Endothelial cell of umbilical vein (primary cell): ENCODE data around the gene SLC18B1. TPM values are rescaled to one million over a fixed set of nuclear protein-coding genes. Genes with fewer than 3 reads are reported as not detected.

ENCODE experiments used
- BruUV-seq: library from RNA; stranded (reverse); fragments of 400-500 nt; replicated peaks from 2 replicates; lab custom pipeline; 2021; lab: Mats Ljungman, UMichigan
- CTCF ChIA-PET: fragments of 300-600, 350-600 bp; sonication (Branson Sonifier 250); formaldehyde crosslinking; loops from one replicate; lab custom pipeline; 2021; ENCODE audit warnings: antibody characterized with exemption, inconsistent platforms; lab: Charles Lee
- POLR2A ChIA-PET: fragments of 300-600, 350-600 bp; sonication (Branson Sonifier 250); formaldehyde crosslinking; loops from one replicate; lab custom pipeline; 2021; ENCODE audit warnings: antibody characterized with exemption, inconsistent platforms; lab: Charles Lee
- DNase-seq: peaks from one replicate; pipeline ENCODE4 v3.0.0-alpha.2; 2011; ENCODE audit warnings: low read depth, low spot score
- FAIRE-seq: peaks from 2 replicates; lab custom pipeline; 2011; peaks lifted over from hg19 to GRCh38; lab: Jason Lieb, UNC
- H2AFZ ChIP-seq: 2 replicates; pipeline ENCODE4 v1.6.0; 2012; ENCODE audit warnings: low read depth, low read length, control low read depth, inconsistent platforms
- H3K27ac ChIP-seq: 2 replicates; pipeline ENCODE4 v1.5.1; 2011; ENCODE audit warnings: low read depth, mild to moderate bottlenecking, control low read depth, low read length, moderate library complexity; ENCODE audit not compliant: insufficient read depth
- H3K27me3 ChIP-seq, 2 experiments: 2 replicates each; pipeline versions ENCODE4 v1.6.0 to v1.6.1; 2011; ENCODE audit warnings: low read length in 2 of 2, mixed read lengths in 1 of 2; ENCODE audit not compliant: control insufficient read depth in 2 of 2, insufficient read depth in 2 of 2
- H3K36me3 ChIP-seq, 2 experiments: 2 replicates in 1 of 2; 3 replicates in 1 of 2; pipeline ENCODE4 v1.5.1; 2011; ENCODE audit warnings: low read length in 2 of 2, mild to moderate bottlenecking in 1 of 2, moderate library complexity in 1 of 2; ENCODE audit not compliant: control insufficient read depth in 2 of 2, insufficient read depth in 2 of 2; ENCODE audit errors: extremely low read depth in 1 of 2
- H3K4me1 ChIP-seq: 3 replicates; pipeline ENCODE4 v1.5.1; 2011; ENCODE audit warnings: mild to moderate bottlenecking, low read length; ENCODE audit not compliant: control insufficient read depth, insufficient read depth; ENCODE audit errors: extremely low read depth
- H3K4me2 ChIP-seq: 2 replicates; pipeline ENCODE4 v1.6.1; 2011; ENCODE audit warnings: low read length, control low read depth, mixed read lengths; ENCODE audit not compliant: insufficient read depth
- H3K4me3 ChIP-seq, 3 experiments: fragments of 200-600 bp in 1 of 3; sonication (generic), shearing (Covaris generic) in 1 of 3; replicated peaks in 1 of 3; 2 replicates each; pipeline ENCODE4 v1.5.1; 2011 to 2016; ENCODE audit warnings: control low read depth in 3 of 3, low read length in 3 of 3, mild to moderate bottlenecking in 2 of 3, inconsistent platforms in 1 of 3, low read depth in 1 of 3, moderate library complexity in 1 of 3; ENCODE audit not compliant: insufficient read depth in 1 of 3
- H3K79me2 ChIP-seq: 2 replicates; pipeline ENCODE4 v1.6.0; 2012; ENCODE audit warnings: low read length, inconsistent platforms; ENCODE audit not compliant: control insufficient read depth, insufficient read depth
- H3K9ac ChIP-seq: replicated peaks from 2 replicates; pipeline ENCODE3; 2011; ENCODE audit warnings: low read length, control low read depth; ENCODE audit not compliant: insufficient read depth; ENCODE audit errors: extremely low read depth
- H3K9me1 ChIP-seq: replicated peaks from 3 replicates; pipeline ENCODE4 v1.6.0; 2011; ENCODE audit warnings: mild to moderate bottlenecking, low read length; ENCODE audit not compliant: control insufficient read depth, insufficient read depth; ENCODE audit errors: extremely low read depth
- H3K9me3 ChIP-seq: replicated peaks from 2 replicates; pipeline ENCODE4 v1.5.1; 2012; ENCODE audit warnings: low read length, inconsistent platforms; ENCODE audit not compliant: control insufficient read depth, insufficient read depth
- H4K20me1 ChIP-seq: replicated peaks from 2 replicates; pipeline ENCODE3; 2011; ENCODE audit warnings: mild to moderate bottlenecking, low read length; ENCODE audit not compliant: control insufficient read depth, insufficient read depth; ENCODE audit errors: extremely low read depth
- CTCF ChIP-seq, 2 donors: IDR thresholded peaks; 1 replicate in 1 of 2; 2 replicates in 1 of 2; pipeline ENCODE4 v1.5.1; 2011; ENCODE audit warnings: low read length in 2 of 2, mild to moderate bottlenecking in 2 of 2, moderate library complexity in 2 of 2, control low read depth in 1 of 2, inconsistent platforms in 1 of 2, low read depth in 1 of 2; ENCODE audit not compliant: insufficient read depth in 1 of 2; ENCODE audit errors: extremely low read depth in 1 of 2
- EZH2 ChIP-seq: IDR thresholded peaks from 2 replicates; pipeline ENCODE4 v1.6.1; 2012; ENCODE audit warnings: borderline replicate concordance, low read depth, mild to moderate bottlenecking, moderate library complexity, low read length, inconsistent platforms; ENCODE audit not compliant: severe bottlenecking
- FOS ChIP-seq: IDR thresholded peaks from 2 replicates; pipeline ENCODE4 v1.6.1; 2011; ENCODE audit warnings: mild to moderate bottlenecking, low read length, moderate library complexity, borderline replicate concordance; ENCODE audit not compliant: insufficient read depth
- GATA2 ChIP-seq: IDR thresholded peaks from 2 replicates; pipeline ENCODE4 v1.7.0; 2011; ENCODE audit warnings: low read depth, mild to moderate bottlenecking, moderate library complexity, mixed read lengths, low read length; ENCODE audit not compliant: insufficient read length, insufficient read depth
- JUN ChIP-seq: IDR thresholded peaks from 2 replicates; pipeline ENCODE4 v1.6.1; 2011; ENCODE audit warnings: borderline replicate concordance, low read depth; ENCODE audit not compliant: insufficient read length, insufficient read depth
- MAX ChIP-seq: IDR thresholded peaks from 2 replicates; pipeline ENCODE4 v1.6.1; 2011; ENCODE audit not compliant: insufficient read depth, insufficient read length
- MYC ChIP-seq: IDR thresholded peaks from one replicate; pipeline ENCODE4 v1.6.1; 2011; ENCODE audit warnings: mild to moderate bottlenecking, low read depth, low read length
- POLR2A ChIP-seq: IDR thresholded peaks from 2 replicates; pipeline ENCODE4 v1.6.1; 2012; ENCODE audit warnings: low read depth, mild to moderate bottlenecking, control low read depth, low read length
- POLR2AphosphoS5 ChIP-seq: IDR thresholded peaks from 2 replicates; pipeline ENCODE4 v1.6.1; 2012; ENCODE audit warnings: low read depth, mild to moderate bottlenecking, control low read depth, low read length, moderate library complexity; ENCODE audit not compliant: insufficient read depth
- dilution Hi-C: fragments of 300-500 bp; cut with MboI; formaldehyde crosslinking; loops from one replicate; pipeline ENCODE4 v1.15.0; 2019; ENCODE audit warnings: low sequenced_read_pairs; ENCODE audit not compliant: extremely low pct_ligation_motif_present
- intact Hi-C: fragments of 100-400 bp; cut with micrococcal nuclease; formaldehyde crosslinking; loops from one replicate; pipeline ENCODE4 v1.10.0; 2022
- polyA plus RNA-seq, 4 experiments: library from polyadenylated mRNA; depleted of rRNA in 3 of 4; stranded (reverse) in 3 of 4; unstranded in 1 of 4; fragments of >200 nt; gene quantifications; 2 replicates each; pipeline versions ENCODE4 v1.2.1 to v1.2.3, GENCODE V29; 2011 to 2012; ENCODE audit warnings: missing spikeins in 1 of 4
- total RNA-seq: library from RNA; stranded (reverse); gene quantifications from 2 replicates; pipeline ENCODE4 v1.2.3, GENCODE V29; 2021

Gene SLC18B1
- total and polyA plus RNA-seq, 2 donors (not counting 3 experiments of a cell fraction or from before 2014, with no cell fraction given): 8.4 to 9.2 TPM

- peaks cover 20% of the 10 kb centered on the region for H3K4me1 ChIP-seq
- H3K27me3 ChIP-seq: no peaks in the 10 kb centered on the region
- no peaks in the 10 kb centered on the region for H4K20me1 ChIP-seq
- no peaks in the 10 kb centered on the region for H3K36me3 ChIP-seq
- ChIA-PET CTCF (interaction anchor here (1.0 kb wide), 1 partner anchor 11 kb away, joined by 4 read pairs; no protein-coding TSS in a partner anchor), POLR2A (no interaction called here)
- BruUV-seq: no TSS peak
- dilution Hi-C loops (no loop called here), intact Hi-C loops (loop anchor here (10.0 kb wide), 1 partner anchor 428 kb away; no protein-coding TSS in a partner anchor)
- no peak overlapping the region for H3K27ac ChIP-seq
- TF ChIP-seq POLR2AphosphoS5: no peak
- no peak for TF ChIP-seq FOS
- TF ChIP-seq MYC: no peak
- no peak for TF ChIP-seq JUN
- TF ChIP-seq MAX: no peak
- TF ChIP-seq GATA2: no peak
- no peak for TF ChIP-seq POLR2A
- no peak for TF ChIP-seq CTCF (IDR thresholded peaks at IDR 0.05; ENCODE audit: extremely low read depth in 1 of 2, insufficient read depth in 1 of 2, low read depth in 1 of 2, low read length in 2 of 2)
- no peak for TF ChIP-seq EZH2
- DNase-seq: no peak
- no peaks in the 10 kb centered on the region for H3K79me2 ChIP-seq
- H2AFZ ChIP-seq: no peak overlapping the region
- no peak overlapping the region for H3K4me2 ChIP-seq
- H3K4me3 ChIP-seq: no peak overlapping the region
- no peak for FAIRE-seq
- H3K9ac ChIP-seq: no peak overlapping the region
- no peaks in the 10 kb centered on the region for H3K9me1 ChIP-seq
- no peaks in the 10 kb centered on the region for H3K9me3 ChIP-seq
Measured at GRCh38 chr6:132792510-132792909, 5.9 kb downstream of the SLC18B1 start.
